ENCODE results near the gene CCNG2.

Gene CCNG2

GRCh38 chr4:77154761-77155499, 2.1 kb upstream of the CCNG2 start:
- TF ChIP-seq YY1 (IDR thresholded peaks at IDR 0.05; ENCODE audit: low read depth) (no peak), CEBPB (IDR thresholded peaks at IDR 0.05) (no peak), CREB1 (IDR thresholded peaks at IDR 0.05; ENCODE audit: low read depth) (no peak), TEAD4 (IDR thresholded peaks at IDR 0.05) (no peak), REST (IDR thresholded peaks at IDR 0.05; ENCODE audit: low read depth) (no peak), EGR1 (IDR thresholded peaks at IDR 0.05) (no peak), NFIC (IDR thresholded peaks at IDR 0.05) (no peak), EP300 (IDR thresholded peaks at IDR 0.05; ENCODE audit: borderline replicate concordance) (no peak), TCF12 (IDR thresholded peaks at IDR 0.05; ENCODE audit: low read depth) (no peak), TAF1 (IDR thresholded peaks at IDR 0.05; ENCODE audit: low read depth) (no peak), USF1 (IDR thresholded peaks at IDR 0.05) (no peak), FOXM1 (IDR thresholded peaks at IDR 0.05; ENCODE audit: borderline replicate concordance, low read depth) (no peak), ZBTB7A (IDR thresholded peaks at IDR 0.05; ENCODE audit: low read depth) (no peak), MAX (IDR thresholded peaks at IDR 0.05) (no peak)

- TF ChIP-seq EP300 (IDR thresholded peaks at IDR 0.05; ENCODE audit: borderline replicate concordance) (no peak), CEBPB (IDR thresholded peaks at IDR 0.05) (no peak), NFIC (IDR thresholded peaks at IDR 0.05) (peak; percentile 22; the same call in 1 of the 2 replicates), TCF12 (IDR thresholded peaks at IDR 0.05; ENCODE audit: low read depth) (no peak), RAD21 (IDR thresholded peaks at IDR 0.05; ENCODE audit: low read depth) (no peak)
Observed at GRCh38 chr4:77155631-77156452, 1.2 kb upstream of the CCNG2 start.

GRCh38 chr4:77156533-77156911, 485 bp upstream of the CCNG2 start:
- TF ChIP-seq ZBTB7A (IDR thresholded peaks at IDR 0.05; ENCODE audit: low read depth): no peak
- peak; percentile 51; the same call in 1 of the 2 replicates for TF ChIP-seq EP300 (IDR thresholded peaks at IDR 0.05; ENCODE audit: borderline replicate concordance)
- TF ChIP-seq TEAD4 (IDR thresholded peaks at IDR 0.05): peak; percentile 71

- no peak for TF ChIP-seq YY1 (IDR thresholded peaks at IDR 0.05; ENCODE audit: low read depth)
- peak; percentile 98 for TF ChIP-seq CEBPB (IDR thresholded peaks at IDR 0.05)
- no peak for TF ChIP-seq FOXM1 (IDR thresholded peaks at IDR 0.05; ENCODE audit: borderline replicate concordance, low read depth)
- TF ChIP-seq TCF12 (IDR thresholded peaks at IDR 0.05; ENCODE audit: low read depth): peak; percentile 37; the same call in 1 of the 2 replicates
- no peak for TF ChIP-seq RAD21 (IDR thresholded peaks at IDR 0.05; ENCODE audit: low read depth)
- TF ChIP-seq TEAD4 (IDR thresholded peaks at IDR 0.05): no peak
- no peak for TF ChIP-seq CREB1 (IDR thresholded peaks at IDR 0.05; ENCODE audit: low read depth)
- TF ChIP-seq MAX (IDR thresholded peaks at IDR 0.05): no peak
- peak; percentile 68; the same call in 1 of the 2 replicates for TF ChIP-seq ZBTB7A (IDR thresholded peaks at IDR 0.05; ENCODE audit: low read depth)
Observed at GRCh38 chr4:77157859-77158486, 966 bp downstream of the CCNG2 start.

- TF ChIP-seq MAX (IDR thresholded peaks at IDR 0.05) (no peak), ZBTB7A (IDR thresholded peaks at IDR 0.05; ENCODE audit: low read depth) (peak; percentile 1; the same call in 1 of the 2 replicates)
Observed at GRCh38 chr4:77158487-77158861, 1.5 kb downstream of the CCNG2 start.

- TF ChIP-seq EP300 (IDR thresholded peaks at IDR 0.05; ENCODE audit: borderline replicate concordance) (no peak), CEBPB (IDR thresholded peaks at IDR 0.05) (no peak), MAX (IDR thresholded peaks at IDR 0.05) (no peak)
Observed at GRCh38 chr4:77159806-77160205, 2.8 kb downstream of the CCNG2 start.

GRCh38 chr4:77163641-77164040, 6.6 kb downstream of the CCNG2 start:
- TF ChIP-seq TCF12 (IDR thresholded peaks at IDR 0.05; ENCODE audit: low read depth) (no peak), FOXM1 (IDR thresholded peaks at IDR 0.05; ENCODE audit: borderline replicate concordance, low read depth) (no peak), USF1 (IDR thresholded peaks at IDR 0.05) (no peak), MAX (IDR thresholded peaks at IDR 0.05) (no peak), EP300 (IDR thresholded peaks at IDR 0.05; ENCODE audit: borderline replicate concordance) (no peak), EGR1 (IDR thresholded peaks at IDR 0.05) (no peak), ZBTB7A (IDR thresholded peaks at IDR 0.05; ENCODE audit: low read depth) (no peak), YY1 (IDR thresholded peaks at IDR 0.05; ENCODE audit: low read depth) (no peak), TEAD4 (IDR thresholded peaks at IDR 0.05) (no peak), CREB1 (IDR thresholded peaks at IDR 0.05; ENCODE audit: low read depth) (no peak), CEBPB (IDR thresholded peaks at IDR 0.05) (no peak), RAD21 (IDR thresholded peaks at IDR 0.05; ENCODE audit: low read depth) (no peak), TAF1 (IDR thresholded peaks at IDR 0.05; ENCODE audit: low read depth) (no peak), NFIC (IDR thresholded peaks at IDR 0.05) (no peak), REST (IDR thresholded peaks at IDR 0.05; ENCODE audit: low read depth) (no peak)

All from Ishikawa (cell line).